NK-92 (cell line): Measurements from ENCODE around the gene ADAMTS8.

Source experiments
- DNase-seq: peaks from one replicate; lab custom pipeline; 2025; ENCODE audit not compliant: unreplicated experiment; lab: John Stamatoyannopoulos, UW

ADAMTS8 gene

DNA sequence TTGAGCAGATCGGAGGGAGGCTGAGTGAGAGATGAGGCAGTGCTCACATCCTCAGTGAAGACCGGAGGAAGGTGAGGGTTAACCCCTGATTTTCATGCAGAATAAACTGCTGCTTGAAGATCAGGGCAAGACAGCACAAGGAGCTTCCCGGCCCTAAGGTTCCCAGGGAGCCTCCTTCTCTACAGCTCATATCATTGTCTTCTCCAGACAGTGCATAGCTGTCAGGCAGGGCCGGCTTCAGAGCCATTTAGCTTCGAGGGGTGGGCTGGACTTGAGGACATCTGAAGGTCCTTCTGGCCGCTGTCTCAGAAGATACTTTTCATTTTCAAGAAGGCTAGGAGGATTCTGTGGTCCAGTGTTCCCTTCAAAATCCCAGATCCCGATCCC, 7.2 kb downstream of the ADAMTS8 start:
- DNase-seq = no peak

GRCh38 chr11:130420478-130421198, 7.8 kb downstream of the ADAMTS8 start:
- DNase-seq = no peak

DNA sequence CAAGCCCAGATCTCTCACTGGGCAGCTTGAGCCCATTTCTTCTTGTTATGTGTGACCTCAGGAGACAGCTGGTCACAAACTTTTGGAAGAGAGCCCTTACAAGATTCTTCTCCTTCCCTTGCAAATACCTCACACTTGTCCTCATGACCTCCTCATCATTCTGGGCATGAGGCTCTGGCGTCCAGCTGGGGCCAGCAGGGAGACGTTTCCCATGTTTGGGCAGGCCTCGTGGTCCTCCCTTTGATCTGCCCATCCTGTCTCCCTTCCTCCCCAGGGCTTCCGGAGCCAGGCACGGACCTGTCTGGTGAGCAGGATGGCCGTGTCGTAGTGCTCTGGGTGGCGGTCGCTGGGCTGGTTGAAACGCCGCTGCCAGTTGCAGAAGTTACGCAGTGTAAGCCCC, 9.7 kb downstream of the ADAMTS8 start:
- no peak for DNase-seq

GRCh38 chr11:130418210-130418609, 10.2 kb downstream of the ADAMTS8 start:
- no peak for DNase-seq

- no peak for DNase-seq
These were observed 11.5 kb downstream of the ADAMTS8 start for GRCh38 chr11:130416906-130417305.

DNA sequence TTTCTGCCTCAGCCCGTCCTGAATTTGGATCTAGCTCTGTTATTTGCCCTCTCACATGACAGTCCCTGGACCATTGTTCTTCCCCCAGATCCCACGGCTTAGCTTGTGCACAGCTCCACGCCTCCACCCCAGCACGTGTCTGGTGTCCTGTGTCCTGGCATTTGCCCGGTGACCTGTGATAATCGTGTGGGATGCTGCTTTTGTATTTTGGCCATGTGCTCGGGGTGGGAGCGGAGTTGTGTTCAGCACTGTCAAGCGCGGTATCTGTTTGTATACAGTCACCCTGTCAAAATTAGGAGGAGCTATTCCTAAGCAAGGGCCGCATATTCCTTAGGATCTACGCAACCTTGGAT, 11.9 kb downstream of the ADAMTS8 start:
- DNase-seq = no peak

- DNase-seq = no peak
These were observed 12.5 kb downstream of the ADAMTS8 start for GRCh38 chr11:130415731-130416529.

- DNase-seq = no peak
These were observed 14.0 kb downstream of the ADAMTS8 start for GRCh38 chr11:130414107-130415080.

DNA sequence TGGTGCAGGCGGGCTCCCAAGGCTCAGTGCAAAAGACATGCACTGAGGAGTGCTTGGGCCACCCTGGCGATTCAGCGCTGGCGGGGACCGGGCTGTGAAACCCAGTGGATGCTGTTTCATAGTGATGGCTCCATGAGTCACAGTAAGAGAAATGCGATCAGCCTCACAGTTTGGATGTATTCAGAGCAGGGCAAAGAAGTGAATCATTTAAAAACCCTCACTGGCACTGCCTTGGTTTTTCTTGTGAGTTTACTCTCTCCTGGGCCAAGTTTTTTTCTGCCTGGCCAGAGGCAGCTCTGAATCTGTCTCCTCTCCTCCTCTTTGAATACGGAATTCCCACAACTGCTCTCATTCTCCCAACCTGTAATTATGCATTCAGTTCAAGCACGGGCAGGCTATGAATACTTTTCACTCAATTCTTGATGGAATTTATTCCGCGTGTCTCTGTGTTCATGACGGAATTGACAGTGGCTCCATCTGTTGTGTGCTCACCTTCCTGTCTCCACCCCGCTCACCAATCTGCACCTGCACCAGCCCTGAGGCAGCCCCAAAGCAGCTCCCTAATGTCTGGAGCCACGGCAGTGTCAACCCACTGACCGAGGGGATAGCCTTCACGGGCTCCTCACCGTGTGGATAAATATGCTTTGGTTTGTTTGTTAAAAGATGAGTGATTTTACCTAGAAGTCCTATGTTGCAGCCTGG, 14.9 kb downstream of the ADAMTS8 start:
- no peak for DNase-seq

- no peak for DNase-seq
These were observed 17.2 kb downstream of the ADAMTS8 start for GRCh38 chr11:130411223-130411622.

DNA sequence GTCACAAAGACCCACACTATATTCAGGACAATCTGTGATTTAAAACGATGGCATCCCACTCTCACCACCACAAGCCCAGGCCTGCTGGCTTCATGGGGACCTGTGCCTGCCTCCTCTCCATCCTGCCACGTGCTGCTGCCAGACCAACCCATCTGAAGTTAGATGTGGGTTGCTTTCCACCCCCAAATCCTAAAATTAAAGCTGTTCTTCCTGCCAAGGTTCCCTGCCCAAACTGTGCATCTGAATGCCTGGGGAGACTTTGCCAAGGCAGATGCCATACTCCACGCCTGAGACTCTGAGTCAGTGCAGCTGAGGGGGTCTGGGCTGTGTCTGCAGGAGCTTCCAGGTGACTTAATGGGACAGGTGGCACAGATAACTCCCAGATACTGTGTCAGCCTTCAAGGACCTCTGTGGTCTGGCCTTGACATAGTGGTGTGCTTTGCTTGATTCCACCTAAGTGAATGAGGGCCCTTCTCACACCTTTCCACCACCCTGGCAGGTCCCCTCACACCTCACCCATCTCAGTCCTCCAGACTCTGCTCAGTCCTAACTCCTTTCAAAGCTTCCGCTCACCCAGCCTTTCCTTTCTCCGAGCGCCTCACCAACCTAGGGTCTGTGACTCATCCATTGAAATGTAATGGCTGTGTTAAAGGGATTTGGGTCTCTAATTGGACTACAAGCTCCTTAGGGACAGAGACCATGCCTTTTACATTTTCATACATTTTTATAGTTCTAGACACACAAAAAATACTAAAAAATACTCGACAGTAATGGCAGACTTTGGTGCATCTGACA, 18.6 kb downstream of the ADAMTS8 start:
- no peak for DNase-seq

- DNase-seq = no peak
These were observed 19.5 kb downstream of the ADAMTS8 start for GRCh38 chr11:130408901-130409300.

DNA sequence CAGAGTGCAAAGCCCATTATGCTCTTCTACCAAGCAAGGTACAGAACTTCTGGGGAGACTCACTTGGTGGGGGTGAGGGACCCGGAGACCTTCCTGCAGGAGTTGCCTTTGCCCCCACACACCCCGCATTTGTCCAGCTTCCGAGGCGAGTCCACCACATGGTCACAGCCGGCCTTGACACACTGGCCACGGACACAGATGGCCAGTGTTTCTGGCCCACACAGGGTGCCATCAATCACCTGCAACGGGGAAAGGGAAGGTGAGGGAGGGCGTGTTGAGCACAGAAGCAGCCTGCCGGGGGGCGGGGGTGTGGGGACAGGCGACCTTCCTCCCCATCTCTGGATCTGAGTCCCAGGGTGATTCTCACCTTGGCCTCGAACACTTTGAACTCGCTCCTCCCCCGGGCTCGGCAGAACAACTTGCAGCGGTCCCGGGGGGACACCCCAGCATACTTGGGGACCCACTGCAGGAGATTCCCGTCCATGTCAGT, 20.0 kb downstream of the ADAMTS8 start:
- DNase-seq = no peak

GRCh38 chr11:130407978-130408377, 20.4 kb downstream of the ADAMTS8 start:
- no peak for DNase-seq

DNA sequence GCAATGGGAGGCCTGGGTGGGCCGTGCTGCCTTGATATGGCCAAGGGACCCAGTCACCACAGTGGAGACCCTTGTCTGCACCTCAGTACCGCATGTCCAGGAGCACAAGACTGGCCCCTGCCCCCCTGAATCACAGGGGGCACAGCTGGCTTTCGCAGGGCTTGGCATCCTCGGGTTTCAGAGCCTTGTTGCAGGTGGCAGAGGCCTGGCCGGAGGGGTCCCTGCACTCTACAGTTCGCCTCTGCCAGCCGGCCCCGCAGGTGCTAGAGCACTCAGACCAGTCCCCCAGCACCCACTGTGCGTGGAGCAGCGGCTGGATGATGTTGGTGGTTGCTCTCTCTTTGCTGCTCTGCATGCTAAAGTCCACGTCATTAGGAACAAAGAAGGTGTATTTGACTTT, 23.0 kb downstream of the ADAMTS8 start:
- no peak for DNase-seq

DNA sequence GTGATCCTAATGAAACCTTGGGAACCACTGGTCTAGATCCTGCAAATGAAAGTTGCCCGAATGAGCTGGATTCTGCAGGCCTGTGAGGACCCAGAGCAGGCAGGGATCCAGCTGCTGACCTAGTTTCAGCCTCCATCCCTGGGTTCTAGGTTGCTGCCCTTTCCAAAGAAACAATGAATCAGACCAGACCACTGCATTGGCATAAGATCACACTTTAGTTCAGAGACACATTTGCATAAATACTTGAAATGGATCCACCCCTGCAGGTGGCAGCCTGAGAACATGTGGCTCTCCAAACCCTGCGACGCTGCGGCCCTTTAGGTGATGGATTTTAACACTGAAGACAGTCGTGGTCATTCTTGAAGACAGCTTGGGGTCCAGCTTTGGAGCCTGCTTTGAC, 23.7 kb downstream of the ADAMTS8 start:
- DNase-seq = no peak

DNA sequence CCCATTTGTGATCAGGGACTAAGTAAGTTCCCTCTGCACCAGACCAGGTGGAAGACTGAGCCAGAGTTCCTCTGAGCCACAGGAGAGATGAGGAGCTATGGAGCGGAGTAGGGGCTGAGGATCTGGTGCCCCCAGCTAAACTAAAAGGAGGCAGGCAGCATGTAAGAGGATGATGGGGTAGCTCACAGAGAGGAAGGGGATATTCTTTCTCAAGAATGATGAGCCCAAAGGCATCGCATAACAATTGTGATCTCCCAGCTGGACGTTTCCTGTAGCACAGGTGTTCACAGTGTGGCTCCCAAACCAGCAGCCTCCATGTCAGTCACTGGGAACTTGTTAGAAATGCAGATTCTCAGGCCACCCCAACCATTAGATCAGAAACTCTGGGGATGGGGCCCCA, 24.4 kb downstream of the ADAMTS8 start:
- no peak for DNase-seq

DNA sequence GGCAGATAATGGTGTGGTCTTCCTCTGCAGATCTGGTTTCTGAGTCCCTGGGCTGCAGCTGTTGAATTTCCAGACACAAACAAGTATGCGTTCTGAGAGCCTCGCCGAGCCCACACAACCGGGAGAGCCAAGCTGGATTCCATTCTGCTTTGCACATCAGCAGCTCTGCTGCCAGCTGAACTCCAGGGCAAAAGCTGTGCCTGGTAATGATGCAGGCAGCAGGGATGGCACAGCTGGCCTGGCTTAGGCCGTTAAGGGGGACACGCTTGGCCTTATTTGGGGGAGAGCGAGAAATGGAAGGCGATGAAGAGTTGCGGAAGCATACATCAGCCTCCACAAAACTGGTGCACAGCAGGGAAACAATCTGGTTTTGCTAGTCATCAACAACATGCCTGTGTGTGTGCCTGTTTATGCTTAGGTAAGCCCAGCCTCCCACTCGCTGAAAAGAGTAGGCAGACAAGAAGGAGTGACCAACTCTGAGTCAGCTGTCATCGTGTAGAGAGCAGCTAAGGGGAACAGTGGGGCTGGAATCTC, 25.1 kb downstream of the ADAMTS8 start:
- DNase-seq = no peak

DNA sequence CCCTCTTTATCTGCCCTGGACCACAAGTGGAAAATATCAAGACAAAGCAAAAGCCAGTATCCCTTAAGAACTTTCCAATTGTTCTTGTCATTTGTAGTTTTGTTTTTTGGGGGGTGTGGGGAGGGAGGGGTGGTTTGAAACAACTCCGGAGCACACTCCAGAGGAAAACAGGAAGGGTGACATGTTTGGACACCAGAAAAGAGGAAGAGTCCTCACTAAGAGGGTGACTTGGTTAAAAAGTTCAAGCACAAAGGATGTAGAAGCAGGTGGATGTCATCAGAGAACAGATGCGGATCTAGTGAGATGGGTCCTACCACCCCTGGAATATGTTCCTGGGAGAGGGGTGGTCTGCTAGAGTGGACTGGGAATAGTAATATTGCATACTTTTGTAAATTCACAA, 25.8 kb downstream of the ADAMTS8 start:
- DNase-seq = no peak
